CD4-positive, alpha-beta T cell (primary cell): ENCODE data around the gene TRIM3. TPM values are rescaled to one million over a fixed set of nuclear protein-coding genes. Genes with fewer than 3 reads are reported as not detected.

Experiments
- ATAC-seq: fragments of 200-7000 bp; cut with Tn5 transposase; one replicate; pipeline ENCODE4 v1.10.0; 2022; ENCODE audit warnings: mild to moderate bottlenecking; ENCODE audit not compliant: poor library complexity
- CTCF ChIA-PET: fragments of 350-600 bp; sonication (Branson Sonifier 250); formaldehyde crosslinking; loops from one replicate; lab custom pipeline; 2021; ENCODE audit warnings: antibody characterized with exemption, inconsistent platforms; lab: Charles Lee
- POLR2A ChIA-PET: fragments of 350-600 bp; sonication (Branson Sonifier 250); formaldehyde crosslinking; loops from one replicate; lab custom pipeline; 2021; ENCODE audit warnings: antibody characterized with exemption, inconsistent platforms; lab: Charles Lee
- DNase-seq, 14 experiments: peaks; one replicate each; pipeline ENCODE4 v3.0.0-alpha.2; 2013 to 2020; ENCODE audit warnings: mixed read lengths in 2 of 14
- H3K27ac ChIP-seq, 2 donors: one replicate each; pipeline versions ENCODE4 v1.5.1 to v1.7.0; 2013; ENCODE audit warnings: low read length in 2 of 2, low read depth in 1 of 2, mild to moderate bottlenecking in 1 of 2
- H3K27me3 ChIP-seq, 2 experiments: 1 replicate in 1 of 2; 2 replicates in 1 of 2; pipeline versions ENCODE4 v1.6.1 to v1.7.0; 2013; ENCODE audit warnings: low read length in 2 of 2, control low read depth in 1 of 2, mild to moderate bottlenecking in 1 of 2, moderate library complexity in 1 of 2; ENCODE audit not compliant: insufficient read depth in 2 of 2, control insufficient read depth in 1 of 2
- H3K36me3 ChIP-seq: one replicate; pipeline ENCODE4 v1.6.1; 2013; ENCODE audit warnings: low read length, control low read depth; ENCODE audit not compliant: insufficient read depth
- H3K4me1 ChIP-seq: one replicate; pipeline ENCODE4 v1.6.1; 2013; ENCODE audit warnings: low read length, control low read depth; ENCODE audit not compliant: insufficient read depth
- H3K4me3 ChIP-seq: one replicate; pipeline ENCODE4 v1.5.1; 2013; ENCODE audit warnings: mild to moderate bottlenecking, low read length, moderate library complexity
- H3K9me3 ChIP-seq, 2 experiments: 1 replicate in 1 of 2; 2 replicates in 1 of 2; pipeline versions ENCODE4 v1.6.1 to v1.7.0; 2013; ENCODE audit warnings: low read length in 2 of 2, mild to moderate bottlenecking in 2 of 2, control low read depth in 1 of 2, moderate library complexity in 1 of 2; ENCODE audit not compliant: control insufficient read depth in 1 of 2, insufficient read depth in 1 of 2
- H3K27ac Mint-ChIP-seq: one replicate; pipeline ENCODE4 v1.8.0; 2020; ENCODE audit warnings: mixed read lengths
- H3K27me3 Mint-ChIP-seq: one replicate; pipeline ENCODE4 v1.8.0; 2021; ENCODE audit warnings: mixed read lengths
- H3K36me3 Mint-ChIP-seq: one replicate; pipeline ENCODE4 v1.8.0; 2021; ENCODE audit warnings: low read depth, mixed read lengths
- H3K4me1 Mint-ChIP-seq: one replicate; pipeline ENCODE4 v1.8.0; 2021; ENCODE audit warnings: low read depth, mixed read lengths
- H3K4me3 Mint-ChIP-seq: one replicate; pipeline ENCODE4 v1.8.0; 2020; ENCODE audit warnings: mild to moderate bottlenecking, mixed read lengths
- H3K9me3 Mint-ChIP-seq: one replicate; pipeline ENCODE4 v1.8.0; 2020; ENCODE audit warnings: mixed read lengths
- CTCF ChIP-seq: fragments of 200-600 bp; IDR thresholded peaks from one replicate; pipeline ENCODE4 v1.8.0; 2022; ENCODE audit warnings: antibody characterized with exemption, mild to moderate bottlenecking
- intact Hi-C, 2 experiments: fragments of 100-400 bp; cut with DNase I in 1 of 2; cut with micrococcal nuclease in 1 of 2; formaldehyde crosslinking; loops; one replicate each; pipeline versions ENCODE4 v1.15.1 to v1.9.0; 2023 to 2025; cut with DNase I, micrococcal nuclease
- total RNA-seq, 174 experiments: library from RNA in 2 of 174; stranded (reverse) in 2 of 174; gene quantifications; one replicate each; pipeline ENCODE4 v1.2.3 and lab custom pipeline; 2021 to 2026

Gene TRIM3
- total RNA-seq, 2 experiments from 2014 or later = 16.4 to 16.6 TPM

- ATAC-seq (no peak), DNase-seq (no peak)
- peak overlapping the region; percentile 10 for H3K27ac Mint-ChIP-seq
- ChIA-PET CTCF (no interaction called here), POLR2A (no interaction called here)
- H3K27ac ChIP-seq = no peak overlapping the region
- peaks cover 40% of the 10 kb centered on the region for H3K36me3 Mint-ChIP-seq
- intact Hi-C loops = no loop called here
- H3K9me3 Mint-ChIP-seq = no peaks in the 10 kb centered on the region
- no peaks in the 10 kb centered on the region for H3K9me3 ChIP-seq
- no peaks in the 10 kb centered on the region for H3K27me3 ChIP-seq
- no peaks in the 10 kb centered on the region for H3K27me3 Mint-ChIP-seq
- no peak overlapping the region for H3K4me3 Mint-ChIP-seq
- H3K4me1 Mint-ChIP-seq = peaks cover 17% of the 10 kb centered on the region
- no peaks in the 10 kb centered on the region for H3K4me1 ChIP-seq
- no peak for TF ChIP-seq CTCF
- H3K36me3 ChIP-seq = peaks cover 57% of the 10 kb centered on the region
- no peak overlapping the region for H3K4me3 ChIP-seq
Observed at GRCh38 chr11:6488821-6489220, 15.1 kb upstream of the TRIM3 start.

- Mint-ChIP-seq H3K4me1 (peaks cover 17% of the 10 kb centered on the region), H3K36me3 (peaks cover 40% of the 10 kb centered on the region), H3K27ac (no peak overlapping the region), H3K27me3 (no peaks in the 10 kb centered on the region), H3K9me3 (no peaks in the 10 kb centered on the region), H3K4me3 (no peak overlapping the region)
- ATAC-seq (no peak), DNase-seq (no peak)
- no peak overlapping the region for H3K4me3 ChIP-seq
- CTCF ChIA-PET = no interaction called here
- intact Hi-C loops = no loop called here
- H3K27ac ChIP-seq = no peak overlapping the region
- POLR2A ChIA-PET = interaction anchor here (0.9 kb wide), 1 partner anchor 38 kb away, joined by 3 read pairs; no protein-coding TSS in a partner anchor
- H3K9me3 ChIP-seq = no peaks in the 10 kb centered on the region
- H3K36me3 ChIP-seq = peaks cover 57% of the 10 kb centered on the region
- no peaks in the 10 kb centered on the region for H3K27me3 ChIP-seq
- no peak for TF ChIP-seq CTCF
- no peaks in the 10 kb centered on the region for H3K4me1 ChIP-seq
Observed at GRCh38 chr11:6488342-6488741, 14.6 kb upstream of the TRIM3 start.

- peaks cover 40% of the 10 kb centered on the region for H3K36me3 Mint-ChIP-seq
- Histone ChIP-seq H3K9me3 (no peaks in the 10 kb centered on the region), H3K27me3 (no peaks in the 10 kb centered on the region), H3K27ac (no peak overlapping the region), H3K4me3 (no peak overlapping the region), H3K36me3 (peaks cover 61% of the 10 kb centered on the region), H3K4me1 (peaks cover 11% of the 10 kb centered on the region)
- DNase-seq (no peak), ATAC-seq (no peak)
- intact Hi-C loops = no loop called here
- no peak overlapping the region for H3K27ac Mint-ChIP-seq
- no peaks in the 10 kb centered on the region for H3K9me3 Mint-ChIP-seq
- POLR2A ChIA-PET = interaction anchor here (0.8 to 1.5 kb wide), 2 partner anchors 90 to 125 kb away, joined by 3 read pairs; partner anchors contain the start of gene TAF10
- no peak overlapping the region for H3K4me3 Mint-ChIP-seq
- peaks cover 22% of the 10 kb centered on the region for H3K4me1 Mint-ChIP-seq
- no peak for TF ChIP-seq CTCF
- H3K27me3 Mint-ChIP-seq = no peaks in the 10 kb centered on the region
- CTCF ChIA-PET = interaction anchor here (1.1 kb wide), 1 partner anchor 84 kb away, joined by 3 read pairs; no protein-coding TSS in a partner anchor
Observed at GRCh38 chr11:6486938-6487337, 13.2 kb upstream of the TRIM3 start.
